Hepatocyte (in vitro differentiated cells): ENCODE results near the gene KCND3. TPM values are rescaled to one million over a fixed set of nuclear protein-coding genes. Genes with fewer than 3 reads are reported as not detected.

Experiments
- DNase-seq: peaks from one replicate; pipeline ENCODE4 v3.0.0-alpha.2; 2016; ENCODE audit warnings: low spot score
- H2AFZ ChIP-seq: fragments of 200-600 bp; sonication (generic); 2 replicates; pipeline ENCODE4 v1.6.0; 2016; ENCODE audit warnings: antibody characterized with exemption, mild to moderate bottlenecking
- H3K27ac ChIP-seq: fragments of 200-600 bp; sonication (generic); 2 replicates; pipeline ENCODE4 v1.5.1; 2016; ENCODE audit warnings: mild to moderate bottlenecking
- H3K27me3 ChIP-seq: fragments of 200-600 bp; sonication (generic); 2 replicates; pipeline ENCODE4 v1.6.1; 2016
- H3K36me3 ChIP-seq: fragments of 200-600 bp; sonication (generic); replicated peaks from 2 replicates; pipeline ENCODE4 v1.5.1; 2016; ENCODE audit warnings: low read depth; ENCODE audit not compliant: insufficient read depth
- H3K4me1 ChIP-seq: fragments of 200-600 bp; sonication (generic); 2 replicates; pipeline ENCODE4 v1.5.1; 2016; ENCODE audit warnings: mild to moderate bottlenecking, moderate library complexity; ENCODE audit not compliant: insufficient read depth
- H3K4me2 ChIP-seq: fragments of 200-600 bp; sonication (generic); 2 replicates; pipeline ENCODE4 v1.6.0; 2016
- H3K4me3 ChIP-seq: fragments of 200-600 bp; sonication (generic); 2 replicates; pipeline ENCODE4 v1.5.1; 2016; ENCODE audit warnings: mild to moderate bottlenecking
- H3K79me2 ChIP-seq: fragments of 200-600 bp; sonication (generic); 2 replicates; pipeline ENCODE4 v1.6.0; 2017; ENCODE audit warnings: mild to moderate bottlenecking
- H3K9me2 ChIP-seq: fragments of 200-600 bp; sonication (generic); replicated peaks from 2 replicates; pipeline ENCODE4 v1.6.0; 2017; ENCODE audit warnings: mild to moderate bottlenecking; ENCODE audit not compliant: insufficient read depth
- H3K9me3 ChIP-seq: fragments of 200-600 bp; sonication (generic); 2 replicates; pipeline ENCODE4 v1.5.1; 2016; ENCODE audit warnings: low read depth, mild to moderate bottlenecking
- H4K20me1 ChIP-seq: fragments of 200-600 bp; sonication (generic); 2 replicates; pipeline ENCODE4 v1.6.0; 2016; ENCODE audit warnings: mild to moderate bottlenecking; ENCODE audit not compliant: insufficient read depth, poor library complexity, severe bottlenecking
- CTCF ChIP-seq: fragments of 200-600 bp; sonication (generic); IDR thresholded peaks from 2 replicates; pipeline ENCODE4 v1.5.1; 2016; ENCODE audit warnings: antibody characterized with exemption, mild to moderate bottlenecking; ENCODE audit not compliant: poor library complexity
- EZH2 ChIP-seq: fragments of 200-600 bp; sonication (generic); IDR thresholded peaks from 2 replicates; pipeline ENCODE4 v1.6.1; 2016; ENCODE audit warnings: antibody characterized with exemption, mild to moderate bottlenecking, borderline replicate concordance
- EZH2phosphoT487 ChIP-seq: fragments of 200-600 bp; sonication (generic); IDR thresholded peaks from one replicate; pipeline ENCODE4 v1.6.1; 2018; ENCODE audit warnings: antibody characterized with exemption, mild to moderate bottlenecking, low read depth, moderate library complexity; ENCODE audit not compliant: unreplicated experiment, severe bottlenecking
- WGBS: methylation state at CpG from one replicate; pipeline ENCODE4 v1.1.6; 2016; ENCODE audit warnings: low lambda C conversion rate; ENCODE audit errors: missing lambda C conversion rate; 5-methylcytosine and 5-hydroxymethylcytosine counted together
- polyA plus RNA-seq: library from polyadenylated mRNA; unstranded; fragments of >200 nt; fragmentation: Nextera tagmentation; extraction: Ambion mirVana; gene quantifications from 2 replicates; pipeline ENCODE4 v1.2.1, GENCODE V29; 2016
- total RNA-seq: library from RNA; depleted of rRNA; stranded (reverse); fragments of >200 nt; gene quantifications from 2 replicates; pipeline ENCODE4 v1.2.3, GENCODE V29; 2014

KCND3 gene
- total and polyA plus RNA-seq, 2 experiments from 2014 or later: 1.4 to 2.7 TPM

- Histone ChIP-seq H3K4me1 (peaks cover 14% of the 10 kb centered on the region), H4K20me1 (peaks cover 4% of the 10 kb centered on the region), H2AFZ (peak overlapping the region; percentile 97), H3K9me3 (no peaks in the 10 kb centered on the region), H3K27ac (peak overlapping the region; percentile 83), H3K79me2 (peaks cover 5% of the 10 kb centered on the region), H3K27me3 (peaks cover 26% of the 10 kb centered on the region), H3K4me3 (peak overlapping the region; percentile 37), H3K36me3 (no peaks in the 10 kb centered on the region), H3K4me2 (peak overlapping the region; percentile 100), H3K9me2 (no peaks in the 10 kb centered on the region)
- DNase-seq: peak; percentile 79
- 2% methylated on average over 61 of the region's 63 CpGs for WGBS
- TF ChIP-seq CTCF (peak; percentile 6), EZH2phosphoT487 (no peak)
Observed at GRCh38 chr1:111739925-111740765, 249.3 kb downstream of the KCND3 start.

- peak within 1 kb of the TSS; percentile 37 for H3K4me3 ChIP-seq
- peaks cover 14% of the 10 kb centered on the region for H3K4me1 ChIP-seq
- peaks cover 26% of the 10 kb centered on the region for H3K27me3 ChIP-seq
- WGBS: under 1% methylated on average over 52 of the region's 59 CpGs
- H2AFZ ChIP-seq: peak within 1 kb of the TSS; percentile 97
- peaks cover 4% of the 10 kb centered on the region for H4K20me1 ChIP-seq
- peak within 1 kb of the TSS; percentile 83 for H3K27ac ChIP-seq
- H3K4me2 ChIP-seq: peak within 1 kb of the TSS; percentile 100
- peaks cover 5% of the 10 kb centered on the region for H3K79me2 ChIP-seq
- TF ChIP-seq EZH2: no peak
- TF ChIP-seq EZH2phosphoT487: no peak
- TF ChIP-seq CTCF: no peak
- no peaks in the 10 kb centered on the region for H3K36me3 ChIP-seq
- no peaks in the 10 kb centered on the region for H3K9me2 ChIP-seq
- no peaks in the 10 kb centered on the region for H3K9me3 ChIP-seq
- DNase-seq: peak; percentile 89
Observed at GRCh38 chr1:111739194-111739924, 250.1 kb downstream of the KCND3 start, which contains the start of gene INKA2. Gene INKA2 (minus strand): TSS chr1:111739395. CDS start chr1:111739242, 153 bp downstream.

GRCh38 chr1:111738436-111739193, 250.9 kb downstream of the KCND3 start:
- peaks cover 17% of the 10 kb centered on the region for H3K4me1 ChIP-seq
- DNase-seq: peak; percentile 79
- H3K36me3 ChIP-seq: no peaks in the 10 kb centered on the region
- H3K27ac ChIP-seq: peak overlapping the region; percentile 83
- peaks cover 5% of the 10 kb centered on the region for H3K79me2 ChIP-seq
- WGBS: 1% methylated on average over 46 of the region's 61 CpGs
- no peaks in the 10 kb centered on the region for H3K9me3 ChIP-seq
- peak overlapping the region; percentile 64 for H2AFZ ChIP-seq
- H3K9me2 ChIP-seq: no peaks in the 10 kb centered on the region
- peaks cover 4% of the 10 kb centered on the region for H4K20me1 ChIP-seq
- no peak for TF ChIP-seq EZH2
- TF ChIP-seq EZH2phosphoT487: no peak
- TF ChIP-seq CTCF: no peak
- peak overlapping the region; percentile 100 for H3K4me2 ChIP-seq
- peak overlapping the region; percentile 37 for H3K4me3 ChIP-seq
- H3K27me3 ChIP-seq: peaks cover 26% of the 10 kb centered on the region
